Stimulated activated CD4-positive, alpha-beta T cell treated with anti-CD3 and anti-CD28 coated beads, Interleukin-2, amount 100 ng/mL, for 48 hours (primary cell): ENCODE results near the gene SMC5.
"Not testable (repeated sequence)": the region's sequence is repeated elsewhere in the genome, so short reads cannot be mapped to it uniquely, and the experiment has no call there.

Experiments used
- DNase-seq, 2 donors: peaks; one replicate each; pipeline ENCODE4 v3.0.0-alpha.2; 2020

The SMC5 gene

GRCh38 chr9:70278305-70278704 is 19.5 kb downstream of the SMC5 start:
- DNase-seq: no peak

DNA sequence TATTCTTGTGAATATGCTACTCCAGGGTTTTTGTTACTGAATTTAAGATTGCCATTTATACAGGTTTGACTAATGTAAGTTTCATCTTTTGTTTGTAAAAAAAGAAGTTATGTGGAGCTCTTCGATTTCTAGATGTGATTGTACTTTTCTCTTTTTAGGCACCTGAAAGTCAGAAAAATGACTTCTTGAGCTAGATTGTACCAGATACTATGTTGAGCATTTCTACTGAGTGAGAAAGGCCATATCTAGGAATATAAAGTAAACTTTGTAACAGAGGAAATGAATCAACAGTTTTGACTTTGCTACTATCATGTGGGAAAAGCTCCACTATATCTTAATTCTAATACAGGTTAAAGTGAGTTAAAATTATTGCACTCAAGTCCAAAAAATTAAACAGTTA is 25.1 kb downstream of the SMC5 start:
- no peak for DNase-seq

GRCh38 chr9:70285246-70285645 is 26.5 kb downstream of the SMC5 start:
- DNase-seq: no peak

GRCh38 chr9:70285981-70286598 is 27.3 kb downstream of the SMC5 start:
- no peak for DNase-seq

DNA sequence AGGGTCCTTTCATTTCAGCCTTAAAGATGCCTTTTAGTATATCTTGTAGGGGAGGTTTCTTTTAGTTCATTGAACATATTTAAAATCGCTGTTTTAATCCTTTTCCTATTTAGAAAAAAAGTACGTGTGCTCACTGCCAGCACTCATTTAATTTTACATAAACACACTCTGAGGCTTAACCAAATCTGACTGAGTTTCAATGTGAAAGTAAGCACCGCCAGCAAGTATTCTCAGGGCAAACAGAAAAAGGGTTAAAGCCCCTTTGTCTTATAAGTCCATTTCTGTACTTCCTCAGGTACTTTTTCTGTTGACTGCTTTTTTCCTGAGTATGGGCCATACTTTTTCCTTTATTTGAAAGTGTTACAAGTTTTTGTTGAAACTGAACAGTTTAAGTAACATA is 31.8 kb downstream of the SMC5 start:
- DNase-seq: no peak

DNA sequence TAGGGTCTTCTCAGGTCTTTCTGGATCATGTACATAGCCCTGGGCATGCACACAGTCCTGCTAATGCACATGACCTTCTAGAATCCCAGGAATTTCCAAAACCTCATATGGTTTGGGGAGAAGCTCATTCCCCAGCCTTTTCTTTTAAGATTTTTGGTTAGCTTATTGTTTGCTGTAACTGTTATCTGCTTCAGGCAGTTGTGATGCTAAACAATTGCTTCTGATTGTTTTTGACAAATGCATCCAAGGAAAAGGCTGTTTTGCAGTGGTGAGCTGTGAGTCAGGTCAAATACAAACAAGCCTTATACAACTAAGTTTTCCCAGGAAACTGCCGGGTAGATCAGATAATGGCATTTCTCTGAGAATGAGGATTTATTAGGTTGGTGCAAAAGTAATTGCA is 32.7 kb downstream of the SMC5 start:
- no peak for DNase-seq

GRCh38 chr9:70292253-70292652 is 33.5 kb downstream of the SMC5 start:
- no peak for DNase-seq

- no peak for DNase-seq
These were observed 34.4 kb downstream of the SMC5 start for GRCh38 chr9:70293214-70293613.

- no peak for DNase-seq
These were observed 38.4 kb downstream of the SMC5 start for GRCh38 chr9:70297141-70297540.

GRCh38 chr9:70298245-70298771 is 39.5 kb downstream of the SMC5 start:
- no peak for DNase-seq

DNA sequence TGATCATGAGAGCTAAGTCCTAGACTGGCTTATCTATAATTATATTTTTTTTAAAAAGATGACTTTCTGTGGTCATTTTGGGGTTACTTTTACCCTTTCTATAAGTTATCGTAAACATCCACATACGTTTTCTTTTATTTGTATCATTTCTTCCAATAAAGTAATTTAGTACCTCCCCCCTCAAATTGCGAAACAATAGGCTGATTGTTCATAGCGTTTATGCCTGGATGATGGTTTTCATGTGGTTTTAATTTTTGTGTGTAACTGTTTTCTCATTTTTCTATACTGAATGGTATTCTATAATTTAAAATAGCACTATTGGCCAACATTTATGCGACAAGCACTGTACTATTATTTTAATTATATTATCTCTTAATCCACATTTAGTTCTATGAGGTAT is 44.5 kb downstream of the SMC5 start:
- DNase-seq: no peak

DNA sequence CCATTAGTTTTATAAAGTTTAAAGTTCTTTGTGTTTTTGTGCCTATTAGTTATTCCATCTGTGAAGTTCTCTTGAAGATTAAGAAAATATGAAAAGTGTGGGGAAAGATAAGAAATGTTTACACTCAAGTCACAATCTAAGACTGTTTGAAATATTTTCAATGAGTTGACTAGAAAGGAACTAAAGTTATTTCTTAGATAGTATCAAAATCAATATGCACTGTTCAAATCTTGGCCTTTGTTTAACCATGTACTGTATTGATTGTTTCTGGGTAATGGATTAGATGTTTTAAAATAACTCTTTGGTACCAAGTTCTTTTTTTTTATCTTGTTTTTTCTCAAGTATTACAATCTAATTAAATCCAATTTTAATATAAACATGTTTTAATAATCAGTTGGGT is 46.0 kb downstream of the SMC5 start:
- DNase-seq: no peak

DNA sequence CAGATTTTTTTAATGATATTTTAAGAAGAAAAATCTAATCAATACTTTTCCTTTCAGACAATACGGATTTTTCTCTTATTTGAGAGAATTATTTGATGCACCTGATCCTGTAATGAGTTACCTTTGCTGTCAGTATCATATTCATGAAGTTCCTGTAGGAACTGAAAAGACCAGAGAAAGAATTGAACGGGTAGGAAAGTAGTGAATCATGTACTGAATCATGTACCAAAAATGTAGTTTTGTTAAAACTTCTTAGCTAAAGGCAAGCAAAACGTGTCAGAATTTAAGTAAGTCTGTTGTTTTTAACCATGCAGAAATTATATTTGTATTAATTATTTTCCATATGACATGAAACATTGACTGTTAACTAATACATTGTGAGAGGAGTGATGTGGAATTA is 56.6 kb downstream of the SMC5 start:
- DNase-seq: no peak

- DNase-seq: no peak
These were observed 59.2 kb downstream of the SMC5 start for GRCh38 chr9:70318002-70318401.

DNA sequence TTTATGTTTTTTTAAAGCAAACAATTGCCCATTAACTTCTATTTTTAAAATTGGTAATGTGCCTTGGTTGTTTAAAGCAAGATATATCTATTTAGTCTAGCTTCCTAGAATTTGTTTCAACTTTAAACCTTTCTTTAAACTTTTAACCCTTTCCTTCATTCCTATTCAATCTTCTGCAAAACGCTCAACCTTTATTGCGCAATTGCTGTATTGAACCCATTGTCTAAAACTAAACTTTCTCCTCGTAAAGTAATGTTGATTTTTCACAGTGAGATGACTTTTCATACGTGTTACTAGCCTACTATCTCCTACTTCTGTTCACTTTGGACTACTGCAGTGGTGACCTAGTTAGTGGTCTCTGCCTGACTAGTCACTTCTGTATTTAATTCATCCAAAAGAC is 63.3 kb downstream of the SMC5 start:
- DNase-seq: no peak

- no peak for DNase-seq
These were observed 66.2 kb downstream of the SMC5 start for GRCh38 chr9:70324963-70325362.

- DNase-seq: not testable (repeated sequence)
These were observed 69.8 kb downstream of the SMC5 start for GRCh38 chr9:70328625-70329024.

- DNase-seq: no peak
These were observed 81.8 kb downstream of the SMC5 start for GRCh38 chr9:70340572-70340971.

DNA sequence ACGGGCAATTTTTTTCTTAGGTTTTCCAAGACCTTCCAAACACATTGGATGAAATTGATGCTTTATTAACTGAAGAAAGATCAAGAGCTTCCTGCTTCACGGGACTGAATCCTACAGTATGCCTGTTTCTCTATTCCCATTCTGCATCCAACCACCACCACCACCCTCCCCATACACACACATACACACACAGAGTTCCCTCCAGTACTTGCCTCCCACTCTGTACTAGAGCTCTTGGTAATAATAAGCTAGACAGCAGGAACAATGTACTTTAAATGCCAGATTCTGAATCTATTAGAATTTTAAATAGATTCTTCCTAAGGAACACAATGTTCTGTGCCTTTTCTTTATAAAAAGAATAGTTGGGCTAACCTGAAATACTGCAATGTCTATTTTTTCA is 88.3 kb downstream of the SMC5 start:
- DNase-seq: no peak

- DNase-seq: no peak
These were observed 93.6 kb downstream of the SMC5 start for GRCh38 chr9:70352356-70352755.

DNA sequence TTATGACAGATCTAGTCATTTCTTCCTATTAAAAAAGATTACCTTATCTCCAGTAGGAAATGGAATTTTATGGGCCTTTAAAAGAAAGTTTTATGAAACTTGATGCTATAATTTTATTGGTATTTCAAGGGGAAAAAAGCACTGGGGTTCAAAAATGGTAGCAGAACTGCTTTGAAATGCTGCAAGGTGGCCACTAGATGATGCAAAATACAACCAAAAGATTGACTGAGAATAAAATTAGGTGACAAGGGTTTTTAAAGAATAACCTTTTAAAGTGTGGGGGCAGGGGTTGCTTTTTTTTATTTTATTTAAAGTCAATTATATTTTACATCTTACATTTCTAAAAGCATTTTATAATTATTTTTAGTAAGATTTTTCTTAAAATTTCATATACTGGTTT is 94.0 kb downstream of the SMC5 start:
- no peak for DNase-seq

DNA sequence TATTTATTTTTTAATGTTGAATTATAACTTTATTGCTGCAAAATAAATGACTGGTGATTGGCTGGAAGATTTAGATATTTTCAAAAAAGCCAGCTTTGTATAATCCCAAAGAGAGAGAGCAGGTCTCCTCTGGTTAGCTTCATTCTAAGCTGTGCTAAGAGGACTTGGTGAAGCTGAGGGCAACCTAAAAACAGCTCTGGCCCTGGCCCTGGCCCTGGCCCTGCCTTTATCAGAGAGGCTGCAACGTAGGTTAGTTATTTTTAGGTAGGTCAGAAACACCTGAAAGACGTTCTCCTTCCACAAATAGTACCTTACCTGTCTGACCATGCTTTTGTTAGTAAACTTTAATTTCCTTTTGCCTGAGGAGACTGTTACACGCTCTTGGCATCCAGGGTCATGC is 97.0 kb downstream of the SMC5 start:
- no peak for DNase-seq

DNA sequence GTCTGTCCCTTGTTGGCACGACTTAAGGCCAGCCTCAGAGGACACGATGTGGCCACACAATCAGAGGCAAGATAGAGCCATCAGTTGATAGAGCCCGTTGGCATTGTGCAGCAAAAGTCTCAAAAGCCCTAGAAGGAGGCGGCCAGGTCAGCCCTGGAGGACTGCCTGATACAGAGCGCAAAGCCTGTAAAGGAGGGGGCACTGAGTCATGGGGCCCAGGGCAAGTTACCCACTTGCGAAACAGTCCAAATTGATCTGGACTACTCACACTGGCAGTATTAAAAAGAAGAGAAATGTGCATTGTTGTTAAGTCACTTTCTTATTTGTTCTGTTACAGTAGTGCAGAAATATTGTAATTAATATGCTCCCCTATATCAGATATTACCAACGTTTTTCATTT is 104.2 kb downstream of the SMC5 start:
- no peak for DNase-seq

- DNase-seq: no peak
These were observed 105.0 kb downstream of the SMC5 start for GRCh38 chr9:70363760-70364159.

DNA sequence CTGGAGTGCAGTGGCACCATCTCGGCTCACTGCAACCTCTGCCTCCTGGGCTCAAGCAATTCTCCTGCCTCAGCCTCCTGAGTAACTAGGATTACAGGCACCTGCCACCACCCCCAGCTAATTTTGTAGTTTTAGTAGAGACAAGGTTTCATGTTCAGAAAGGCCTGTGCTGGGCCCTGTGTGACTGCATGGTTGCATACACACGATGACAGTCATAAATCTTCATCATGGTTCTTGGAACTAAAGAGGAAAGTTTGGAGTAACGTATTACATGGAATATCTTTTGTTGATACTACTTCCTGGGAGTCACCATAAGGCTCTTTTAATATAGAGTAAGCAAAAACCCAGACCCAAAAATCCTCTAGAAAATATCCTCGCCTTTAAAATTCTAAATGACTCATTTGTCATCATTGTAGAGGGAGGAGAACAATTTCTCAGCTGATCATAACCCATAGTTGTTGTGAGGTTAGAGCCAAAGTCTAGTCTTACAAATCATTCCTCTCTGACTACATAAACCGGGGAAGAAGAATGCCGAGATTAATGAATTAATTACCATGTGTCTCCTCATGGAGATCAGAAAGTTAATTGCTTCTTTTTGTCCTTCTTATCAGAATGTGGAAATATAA is 108.6 kb downstream of the SMC5 start:
- DNase-seq: no peak
